Liver (tissue), 9 donors: ENCODE measurements around the gene HDAC9. TPM values are rescaled to one million over a fixed set of nuclear protein-coding genes. Genes with fewer than 3 reads are reported as not detected.

ENCODE experiments used
- DNase-seq: peaks from one replicate; pipeline ENCODE4 v3.0.0-alpha.2; 2017; ENCODE audit warnings: low spot score
- H3K27ac ChIP-seq, 2 donors: one replicate each; pipeline ENCODE4 v1.7.0; 2013; ENCODE audit warnings: inconsistent platforms in 2 of 2, low read length in 2 of 2, control low read depth in 1 of 2, low read depth in 1 of 2, mild to moderate bottlenecking in 1 of 2
- H3K27me3 ChIP-seq, 4 donors: one replicate each; pipeline versions ENCODE4 v1.6.1 to v1.7.0; 2013; ENCODE audit warnings: low read length in 3 of 4, inconsistent platforms in 1 of 4, mild to moderate bottlenecking in 1 of 4, moderate library complexity in 1 of 4; ENCODE audit not compliant: control insufficient read depth in 4 of 4, insufficient read depth in 4 of 4
- H3K36me3 ChIP-seq, 4 donors: one replicate each; pipeline versions ENCODE4 v1.6.1 to v1.7.0; 2013; ENCODE audit warnings: low read length in 3 of 4, mild to moderate bottlenecking in 3 of 4, low read depth in 1 of 4, moderate library complexity in 1 of 4; ENCODE audit not compliant: control insufficient read depth in 4 of 4, insufficient read depth in 3 of 4
- H3K4me1 ChIP-seq, 4 donors: one replicate each; pipeline versions ENCODE4 v1.6.1 to v1.7.0; 2013; ENCODE audit warnings: low read length in 3 of 4, mild to moderate bottlenecking in 3 of 4, moderate library complexity in 1 of 4; ENCODE audit not compliant: control insufficient read depth in 4 of 4, insufficient read depth in 4 of 4
- H3K4me3 ChIP-seq, 3 donors: one replicate each; pipeline versions ENCODE4 v1.6.1 to v1.7.0; 2013; ENCODE audit warnings: low read length in 3 of 3, control low read depth in 1 of 3, low read depth in 1 of 3, mild to moderate bottlenecking in 1 of 3
- H3K9ac ChIP-seq, 2 donors: one replicate each; pipeline ENCODE4 v1.7.0; 2013; ENCODE audit warnings: low read length in 2 of 2, mild to moderate bottlenecking in 2 of 2, moderate library complexity in 2 of 2, control low read depth in 1 of 2, low read depth in 1 of 2
- H3K9me3 ChIP-seq, 4 donors: one replicate each; pipeline versions ENCODE4 v1.6.1 to v1.7.0; 2013; ENCODE audit warnings: low read length in 3 of 4; ENCODE audit not compliant: control insufficient read depth in 4 of 4
- EGR1 ChIP-seq, 2 donors: IDR thresholded peaks; 2 replicates each; pipeline ENCODE4 v1.6.1; 2016 to 2018; ENCODE audit warnings: antibody characterized with exemption in 2 of 2, low read depth in 2 of 2
- FOXA1 ChIP-seq: IDR thresholded peaks from 2 replicates; pipeline ENCODE4 v1.6.1; 2016; ENCODE audit warnings: antibody characterized with exemption
- FOXA2 ChIP-seq: IDR thresholded peaks from 2 replicates; pipeline ENCODE4 v1.6.1; 2016; ENCODE audit warnings: antibody characterized with exemption
- GABPA ChIP-seq, 2 donors: IDR thresholded peaks in 1 of 2; conservative IDR thresholded peaks in 1 of 2; 2 replicates each; pipeline ENCODE4 v1.6.1; 2016; ENCODE audit warnings: antibody characterized with exemption in 2 of 2, mild to moderate bottlenecking in 1 of 2, moderate library complexity in 1 of 2
- HNF4A ChIP-seq, 2 donors: conservative IDR thresholded peaks; 2 replicates each; pipeline ENCODE4 v1.6.1; 2016; ENCODE audit warnings: antibody characterized with exemption in 2 of 2, mild to moderate bottlenecking in 2 of 2
- HNF4G ChIP-seq: IDR thresholded peaks from 2 replicates; pipeline ENCODE4 v1.6.1; 2016; ENCODE audit warnings: antibody characterized with exemption
- JUND ChIP-seq, 2 donors: IDR thresholded peaks; 2 replicates each; pipeline ENCODE4 v1.6.1; 2016; ENCODE audit warnings: antibody characterized with exemption in 2 of 2
- NR2F2 ChIP-seq: IDR thresholded peaks from 2 replicates; pipeline ENCODE4 v1.6.1; 2016; ENCODE audit warnings: antibody characterized with exemption
- RAD21 ChIP-seq, 2 donors: IDR thresholded peaks; 2 replicates each; pipeline ENCODE4 v1.6.1; 2016; ENCODE audit warnings: antibody characterized with exemption in 2 of 2, mild to moderate bottlenecking in 2 of 2
- RXRA ChIP-seq, 2 donors: IDR thresholded peaks; 2 replicates each; pipeline ENCODE4 v1.6.1; 2017 to 2018; ENCODE audit warnings: antibody characterized with exemption in 2 of 2, mild to moderate bottlenecking in 1 of 2
- SP1 ChIP-seq: IDR thresholded peaks from 2 replicates; pipeline ENCODE4 v1.6.1; 2018; ENCODE audit warnings: antibody characterized with exemption, mild to moderate bottlenecking
- YY1 ChIP-seq: IDR thresholded peaks from 2 replicates; pipeline ENCODE4 v1.6.1; 2016; ENCODE audit warnings: antibody characterized with exemption, mild to moderate bottlenecking
- WGBS: extraction: QIAGEN DNeasy Blood & Tissue Kit; methylation state at CpG from one replicate; pipeline ENCODE4 v1.1.7; 2013; 5-methylcytosine and 5-hydroxymethylcytosine counted together
- polyA plus RNA-seq, 2 donors: library from polyadenylated mRNA; stranded (reverse) in 1 of 2; unstranded in 1 of 2; fragments of 200-250 nt in 1 of 2; fragments of >200 nt in 1 of 2; fragmentation: Nextera tagmentation in 1 of 2; extraction: Ambion mirVana in 1 of 2; gene quantifications; one replicate each; pipeline versions ENCODE4 v1.2.1 to v1.2.3, GENCODE V29; 2013 to 2015
- total RNA-seq, 2 donors: library from RNA; depleted of rRNA; stranded (reverse); fragments of >200 nt; gene quantifications; one replicate each; pipeline ENCODE4 v1.2.3, GENCODE V29; 2014
- TF ChIP-seq, protein P1 (sequence below): IDR thresholded peaks from 2 replicates; pipeline ENCODE4 v1.6.1; 2016; ENCODE audit warnings: antibody characterized with exemption
- TF ChIP-seq, protein P2 (sequence below): fragments of 150-350 bp; IDR thresholded peaks from 2 replicates; pipeline ENCODE4 v1.5.1; 2017; ENCODE audit warnings: improper control_type of control experiment, low read depth, low read length; ENCODE audit not compliant: missing input control
- TF ChIP-seq, protein P3 (sequence below): IDR thresholded peaks from 2 replicates; pipeline ENCODE4 v1.6.1; 2016; ENCODE audit warnings: antibody characterized with exemption
- TF ChIP-seq, protein P4 (sequence below): IDR thresholded peaks from 2 replicates; pipeline ENCODE4 v1.6.1; 2016; ENCODE audit warnings: antibody characterized with exemption, mild to moderate bottlenecking
- TF ChIP-seq, protein P5 (sequence below): IDR thresholded peaks from 2 replicates; pipeline ENCODE4 v1.6.1; 2016; ENCODE audit warnings: antibody characterized with exemption
- donor health status: healthy.
- donor health status: healthy.
- donor health status: healthy.
- donor health status: healthy.
- donor health status: healthy.

HDAC9 gene
- total and polyA plus RNA-seq, 4 donors: 1.0 to 10.1 (median 2.3) TPM

DNA sequence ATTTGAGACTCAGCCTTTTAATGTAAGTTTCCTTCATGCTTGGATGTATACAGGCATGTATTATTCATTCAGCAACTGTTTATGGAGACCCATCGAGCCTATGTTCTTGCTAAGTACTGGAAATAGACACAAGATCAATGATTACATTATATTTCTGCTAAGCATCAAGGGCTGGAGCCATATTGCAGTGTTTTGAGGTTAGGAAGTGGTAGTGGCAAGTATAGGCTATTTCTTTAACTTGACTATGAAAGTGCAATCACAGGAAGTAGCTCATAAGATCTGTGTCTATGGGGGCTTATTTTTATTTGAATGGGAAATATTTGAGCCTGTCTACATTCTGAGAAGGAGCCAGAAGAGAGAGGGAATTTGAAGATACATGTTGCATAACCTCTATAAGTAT lies 123.8 kb downstream of the HDAC9 start:
- Histone ChIP-seq H3K4me3 (no peak overlapping the region), H3K27ac (no peak overlapping the region), H3K27me3 (no peaks in the 10 kb centered on the region), H3K4me1 (no peaks in the 10 kb centered on the region), H3K9ac (no peak overlapping the region), H3K36me3 (no peaks in the 10 kb centered on the region), H3K9me3 (no peaks in the 10 kb centered on the region)
- DNase-seq: no peak
- 38% methylated on average over 1 of the region's 1 CpG for WGBS
- TF ChIP-seq, protein P1, sequence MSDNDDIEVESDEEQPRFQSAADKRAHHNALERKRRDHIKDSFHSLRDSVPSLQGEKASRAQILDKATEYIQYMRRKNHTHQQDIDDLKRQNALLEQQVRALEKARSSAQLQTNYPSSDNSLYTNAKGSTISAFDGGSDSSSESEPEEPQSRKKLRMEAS: no peak
- TF ChIP-seq RXRA (IDR thresholded peaks at IDR 0.05): no peak
- TF ChIP-seq JUND (IDR thresholded peaks at IDR 0.05): no peak
- TF ChIP-seq SP1: no peak
- TF ChIP-seq, protein P2, sequence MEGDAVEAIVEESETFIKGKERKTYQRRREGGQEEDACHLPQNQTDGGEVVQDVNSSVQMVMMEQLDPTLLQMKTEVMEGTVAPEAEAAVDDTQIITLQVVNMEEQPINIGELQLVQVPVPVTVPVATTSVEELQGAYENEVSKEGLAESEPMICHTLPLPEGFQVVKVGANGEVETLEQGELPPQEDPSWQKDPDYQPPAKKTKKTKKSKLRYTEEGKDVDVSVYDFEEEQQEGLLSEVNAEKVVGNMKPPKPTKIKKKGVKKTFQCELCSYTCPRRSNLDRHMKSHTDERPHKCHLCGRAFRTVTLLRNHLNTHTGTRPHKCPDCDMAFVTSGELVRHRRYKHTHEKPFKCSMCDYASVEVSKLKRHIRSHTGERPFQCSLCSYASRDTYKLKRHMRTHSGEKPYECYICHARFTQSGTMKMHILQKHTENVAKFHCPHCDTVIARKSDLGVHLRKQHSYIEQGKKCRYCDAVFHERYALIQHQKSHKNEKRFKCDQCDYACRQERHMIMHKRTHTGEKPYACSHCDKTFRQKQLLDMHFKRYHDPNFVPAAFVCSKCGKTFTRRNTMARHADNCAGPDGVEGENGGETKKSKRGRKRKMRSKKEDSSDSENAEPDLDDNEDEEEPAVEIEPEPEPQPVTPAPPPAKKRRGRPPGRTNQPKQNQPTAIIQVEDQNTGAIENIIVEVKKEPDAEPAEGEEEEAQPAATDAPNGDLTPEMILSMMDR: no peak
- no peak for TF ChIP-seq GABPA (IDR thresholded peaks at IDR 0.05 in 1 of 2, conservative IDR thresholded peaks at IDR 0.05 in 1 of 2)
- TF ChIP-seq HNF4A (conservative IDR thresholded peaks at IDR 0.05): no peak
- TF ChIP-seq YY1: no peak
- no peak for TF ChIP-seq FOXA2
- no peak for TF ChIP-seq RAD21 (IDR thresholded peaks at IDR 0.05)
- TF ChIP-seq HNF4G: no peak
- TF ChIP-seq, protein P3, sequence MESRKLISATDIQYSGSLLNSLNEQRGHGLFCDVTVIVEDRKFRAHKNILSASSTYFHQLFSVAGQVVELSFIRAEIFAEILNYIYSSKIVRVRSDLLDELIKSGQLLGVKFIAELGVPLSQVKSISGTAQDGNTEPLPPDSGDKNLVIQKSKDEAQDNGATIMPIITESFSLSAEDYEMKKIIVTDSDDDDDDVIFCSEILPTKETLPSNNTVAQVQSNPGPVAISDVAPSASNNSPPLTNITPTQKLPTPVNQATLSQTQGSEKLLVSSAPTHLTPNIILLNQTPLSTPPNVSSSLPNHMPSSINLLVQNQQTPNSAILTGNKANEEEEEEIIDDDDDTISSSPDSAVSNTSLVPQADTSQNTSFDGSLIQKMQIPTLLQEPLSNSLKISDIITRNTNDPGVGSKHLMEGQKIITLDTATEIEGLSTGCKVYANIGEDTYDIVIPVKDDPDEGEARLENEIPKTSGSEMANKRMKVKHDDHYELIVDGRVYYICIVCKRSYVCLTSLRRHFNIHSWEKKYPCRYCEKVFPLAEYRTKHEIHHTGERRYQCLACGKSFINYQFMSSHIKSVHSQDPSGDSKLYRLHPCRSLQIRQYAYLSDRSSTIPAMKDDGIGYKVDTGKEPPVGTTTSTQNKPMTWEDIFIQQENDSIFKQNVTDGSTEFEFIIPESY: no peak
- TF ChIP-seq, protein P4, sequence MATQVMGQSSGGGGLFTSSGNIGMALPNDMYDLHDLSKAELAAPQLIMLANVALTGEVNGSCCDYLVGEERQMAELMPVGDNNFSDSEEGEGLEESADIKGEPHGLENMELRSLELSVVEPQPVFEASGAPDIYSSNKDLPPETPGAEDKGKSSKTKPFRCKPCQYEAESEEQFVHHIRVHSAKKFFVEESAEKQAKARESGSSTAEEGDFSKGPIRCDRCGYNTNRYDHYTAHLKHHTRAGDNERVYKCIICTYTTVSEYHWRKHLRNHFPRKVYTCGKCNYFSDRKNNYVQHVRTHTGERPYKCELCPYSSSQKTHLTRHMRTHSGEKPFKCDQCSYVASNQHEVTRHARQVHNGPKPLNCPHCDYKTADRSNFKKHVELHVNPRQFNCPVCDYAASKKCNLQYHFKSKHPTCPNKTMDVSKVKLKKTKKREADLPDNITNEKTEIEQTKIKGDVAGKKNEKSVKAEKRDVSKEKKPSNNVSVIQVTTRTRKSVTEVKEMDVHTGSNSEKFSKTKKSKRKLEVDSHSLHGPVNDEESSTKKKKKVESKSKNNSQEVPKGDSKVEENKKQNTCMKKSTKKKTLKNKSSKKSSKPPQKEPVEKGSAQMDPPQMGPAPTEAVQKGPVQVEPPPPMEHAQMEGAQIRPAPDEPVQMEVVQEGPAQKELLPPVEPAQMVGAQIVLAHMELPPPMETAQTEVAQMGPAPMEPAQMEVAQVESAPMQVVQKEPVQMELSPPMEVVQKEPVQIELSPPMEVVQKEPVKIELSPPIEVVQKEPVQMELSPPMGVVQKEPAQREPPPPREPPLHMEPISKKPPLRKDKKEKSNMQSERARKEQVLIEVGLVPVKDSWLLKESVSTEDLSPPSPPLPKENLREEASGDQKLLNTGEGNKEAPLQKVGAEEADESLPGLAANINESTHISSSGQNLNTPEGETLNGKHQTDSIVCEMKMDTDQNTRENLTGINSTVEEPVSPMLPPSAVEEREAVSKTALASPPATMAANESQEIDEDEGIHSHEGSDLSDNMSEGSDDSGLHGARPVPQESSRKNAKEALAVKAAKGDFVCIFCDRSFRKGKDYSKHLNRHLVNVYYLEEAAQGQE: no peak
- TF ChIP-seq FOXA1: no peak
- no peak for TF ChIP-seq NR2F2
- TF ChIP-seq, protein P5, sequence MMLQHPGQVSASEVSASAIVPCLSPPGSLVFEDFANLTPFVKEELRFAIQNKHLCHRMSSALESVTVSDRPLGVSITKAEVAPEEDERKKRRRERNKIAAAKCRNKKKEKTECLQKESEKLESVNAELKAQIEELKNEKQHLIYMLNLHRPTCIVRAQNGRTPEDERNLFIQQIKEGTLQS: no peak

DNA sequence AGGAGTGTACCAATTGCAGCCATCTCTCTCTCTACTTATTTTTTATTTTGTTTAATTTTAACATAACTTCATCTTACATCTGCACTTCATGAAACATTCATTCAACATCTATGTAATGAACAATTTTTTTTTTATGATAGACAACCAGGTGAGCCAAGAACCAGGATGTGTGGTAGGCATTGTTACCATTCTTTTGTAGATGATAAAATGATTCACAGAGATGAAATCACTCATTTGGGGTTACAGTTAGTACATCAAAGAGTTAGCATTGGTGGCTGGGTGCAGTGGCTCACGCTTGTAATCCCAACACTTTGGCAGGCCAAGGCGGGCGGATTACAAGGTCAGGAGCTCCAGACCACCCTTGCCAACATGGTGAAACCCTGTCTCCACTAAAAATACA lies 127.8 kb downstream of the HDAC9 start:
- Histone ChIP-seq H3K4me1 (no peaks in the 10 kb centered on the region), H3K4me3 (no peak overlapping the region), H3K36me3 (no peaks in the 10 kb centered on the region), H3K27me3 (peaks cover 0 to 2% (median 0%) of the 10 kb centered on the region in 4 donors), H3K9me3 (no peaks in the 10 kb centered on the region), H3K27ac (no peak overlapping the region), H3K9ac (no peak overlapping the region)
- no peak for DNase-seq
- WGBS: 95% methylated on average over 3 of the region's 3 CpGs
- TF ChIP-seq, protein P4: no peak
- TF ChIP-seq EGR1 (IDR thresholded peaks at IDR 0.05; ENCODE audit: low read depth in 2 of 2) (no peak), RAD21 (IDR thresholded peaks at IDR 0.05) (no peak), JUND (IDR thresholded peaks at IDR 0.05) (no peak), NR2F2 (no peak)
